Measurements from ENCODE around the gene TP53. TPM values are rescaled to one million over a fixed set of nuclear protein-coding genes. Genes with fewer than 3 reads are reported as not detected.

The TP53 gene
- total RNA-seq, 1 donor from 2014 or later = 41.7 TPM

- Histone ChIP-seq H3K9me3 (no peaks in the 10 kb centered on the region), H3K36me3 (no peaks in the 10 kb centered on the region), H3K27me3 (peaks cover 66% of the 10 kb centered on the region), H3K4me1 (peaks cover 12% of the 10 kb centered on the region), H3K4me3 (no peak overlapping the region), H3K27ac (no peak overlapping the region)
- DNase-seq (peak; percentile 57), ATAC-seq (no peak)
- intact Hi-C loops (cut with DNase I) = no loop called here
- TF ChIP-seq, protein P1, sequence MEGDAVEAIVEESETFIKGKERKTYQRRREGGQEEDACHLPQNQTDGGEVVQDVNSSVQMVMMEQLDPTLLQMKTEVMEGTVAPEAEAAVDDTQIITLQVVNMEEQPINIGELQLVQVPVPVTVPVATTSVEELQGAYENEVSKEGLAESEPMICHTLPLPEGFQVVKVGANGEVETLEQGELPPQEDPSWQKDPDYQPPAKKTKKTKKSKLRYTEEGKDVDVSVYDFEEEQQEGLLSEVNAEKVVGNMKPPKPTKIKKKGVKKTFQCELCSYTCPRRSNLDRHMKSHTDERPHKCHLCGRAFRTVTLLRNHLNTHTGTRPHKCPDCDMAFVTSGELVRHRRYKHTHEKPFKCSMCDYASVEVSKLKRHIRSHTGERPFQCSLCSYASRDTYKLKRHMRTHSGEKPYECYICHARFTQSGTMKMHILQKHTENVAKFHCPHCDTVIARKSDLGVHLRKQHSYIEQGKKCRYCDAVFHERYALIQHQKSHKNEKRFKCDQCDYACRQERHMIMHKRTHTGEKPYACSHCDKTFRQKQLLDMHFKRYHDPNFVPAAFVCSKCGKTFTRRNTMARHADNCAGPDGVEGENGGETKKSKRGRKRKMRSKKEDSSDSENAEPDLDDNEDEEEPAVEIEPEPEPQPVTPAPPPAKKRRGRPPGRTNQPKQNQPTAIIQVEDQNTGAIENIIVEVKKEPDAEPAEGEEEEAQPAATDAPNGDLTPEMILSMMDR (IDR thresholded peaks at IDR 0.05) = no peak
Observed at GRCh38 chr17:7709031-7709430, 21.7 kb upstream of the TP53 start.

GRCh38 chr17:7707858-7708750, 20.8 kb upstream of the TP53 start:
- DNase-seq (peak; percentile 57), ATAC-seq (no peak)
- no peaks in the 10 kb centered on the region for H3K36me3 ChIP-seq
- TF ChIP-seq, protein P1 (IDR thresholded peaks at IDR 0.05) = no peak
- H3K4me1 ChIP-seq = peaks cover 12% of the 10 kb centered on the region
- peaks cover 66% of the 10 kb centered on the region for H3K27me3 ChIP-seq
- intact Hi-C loops (cut with DNase I) = no loop called here
- H3K27ac ChIP-seq = no peak overlapping the region
- no peaks in the 10 kb centered on the region for H3K9me3 ChIP-seq
- H3K4me3 ChIP-seq = no peak overlapping the region

DNA sequence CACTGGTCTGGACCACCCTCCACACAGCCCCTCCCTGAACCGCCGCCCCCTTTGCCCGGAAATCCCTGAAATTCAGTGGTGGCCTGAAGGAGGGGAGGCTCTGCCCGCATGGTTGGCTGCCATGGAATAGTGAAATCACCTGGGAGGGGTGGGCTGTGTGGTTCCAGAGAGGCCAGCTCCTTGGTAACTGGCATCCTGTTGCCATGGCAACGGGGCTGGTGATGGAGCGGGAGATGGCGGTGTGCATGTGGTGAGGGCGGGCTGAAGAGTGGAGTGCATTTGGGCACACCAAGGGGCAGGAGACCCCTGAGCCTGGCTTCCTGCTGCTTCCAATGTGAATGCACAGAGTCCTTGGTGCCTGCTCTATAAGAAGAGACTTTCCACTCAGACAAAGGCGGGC, 20.2 kb upstream of the TP53 start:
- peaks cover 12% of the 10 kb centered on the region for H3K4me1 ChIP-seq
- H3K27ac ChIP-seq = no peak overlapping the region
- TF ChIP-seq, protein P1 (IDR thresholded peaks at IDR 0.05) = no peak
- ATAC-seq (no peak), DNase-seq (no peak)
- H3K4me3 ChIP-seq = no peak overlapping the region
- intact Hi-C loops (cut with DNase I) = no loop called here
- no peaks in the 10 kb centered on the region for H3K36me3 ChIP-seq
- peaks cover 69% of the 10 kb centered on the region for H3K27me3 ChIP-seq
- H3K9me3 ChIP-seq = no peaks in the 10 kb centered on the region

DNA sequence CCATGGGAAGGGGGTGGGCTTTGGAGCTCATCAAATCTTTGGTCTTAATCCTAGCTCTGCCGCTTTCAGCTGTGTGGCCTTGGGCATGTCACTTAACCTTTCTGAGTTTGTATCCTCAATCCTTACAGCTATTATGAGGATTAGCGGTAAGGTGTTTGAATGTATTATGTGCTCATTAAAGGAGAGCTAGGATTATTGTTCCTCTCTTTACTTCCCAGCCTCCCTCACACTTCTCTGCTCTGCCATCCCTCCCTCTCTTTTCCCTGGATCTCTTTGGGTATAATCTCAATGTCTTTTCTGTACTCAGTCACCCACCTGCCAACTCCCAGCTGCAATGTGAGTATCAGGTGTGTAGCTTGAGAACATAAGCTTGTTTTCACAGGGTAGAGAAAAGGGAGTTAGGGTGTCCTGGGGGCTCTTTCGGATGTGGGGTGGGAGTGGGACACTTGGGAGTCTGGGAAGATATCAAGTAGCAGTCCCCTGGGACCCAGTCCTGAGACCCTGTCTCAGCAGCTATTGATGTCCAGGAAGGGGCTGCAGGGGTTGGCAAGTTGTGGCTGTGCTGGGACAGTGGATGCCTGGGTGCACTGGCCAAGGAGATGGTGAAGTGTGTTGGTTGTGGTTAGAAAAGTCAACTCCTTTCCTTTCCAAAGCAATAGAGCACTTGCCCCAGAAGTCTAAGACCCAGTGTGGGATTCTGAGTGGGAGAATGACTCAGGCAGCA, 19.5 kb upstream of the TP53 start:
- ATAC-seq (no peak), DNase-seq (no peak)
- peaks cover 4% of the 10 kb centered on the region for H3K36me3 ChIP-seq
- no peaks in the 10 kb centered on the region for H3K9me3 ChIP-seq
- H3K27me3 ChIP-seq = peaks cover 63% of the 10 kb centered on the region
- intact Hi-C loops (cut with DNase I) = no loop called here
- H3K4me3 ChIP-seq = no peak overlapping the region
- peaks cover 12% of the 10 kb centered on the region for H3K4me1 ChIP-seq
- TF ChIP-seq, protein P1 (IDR thresholded peaks at IDR 0.05) = no peak
- no peak overlapping the region for H3K27ac ChIP-seq

DNA sequence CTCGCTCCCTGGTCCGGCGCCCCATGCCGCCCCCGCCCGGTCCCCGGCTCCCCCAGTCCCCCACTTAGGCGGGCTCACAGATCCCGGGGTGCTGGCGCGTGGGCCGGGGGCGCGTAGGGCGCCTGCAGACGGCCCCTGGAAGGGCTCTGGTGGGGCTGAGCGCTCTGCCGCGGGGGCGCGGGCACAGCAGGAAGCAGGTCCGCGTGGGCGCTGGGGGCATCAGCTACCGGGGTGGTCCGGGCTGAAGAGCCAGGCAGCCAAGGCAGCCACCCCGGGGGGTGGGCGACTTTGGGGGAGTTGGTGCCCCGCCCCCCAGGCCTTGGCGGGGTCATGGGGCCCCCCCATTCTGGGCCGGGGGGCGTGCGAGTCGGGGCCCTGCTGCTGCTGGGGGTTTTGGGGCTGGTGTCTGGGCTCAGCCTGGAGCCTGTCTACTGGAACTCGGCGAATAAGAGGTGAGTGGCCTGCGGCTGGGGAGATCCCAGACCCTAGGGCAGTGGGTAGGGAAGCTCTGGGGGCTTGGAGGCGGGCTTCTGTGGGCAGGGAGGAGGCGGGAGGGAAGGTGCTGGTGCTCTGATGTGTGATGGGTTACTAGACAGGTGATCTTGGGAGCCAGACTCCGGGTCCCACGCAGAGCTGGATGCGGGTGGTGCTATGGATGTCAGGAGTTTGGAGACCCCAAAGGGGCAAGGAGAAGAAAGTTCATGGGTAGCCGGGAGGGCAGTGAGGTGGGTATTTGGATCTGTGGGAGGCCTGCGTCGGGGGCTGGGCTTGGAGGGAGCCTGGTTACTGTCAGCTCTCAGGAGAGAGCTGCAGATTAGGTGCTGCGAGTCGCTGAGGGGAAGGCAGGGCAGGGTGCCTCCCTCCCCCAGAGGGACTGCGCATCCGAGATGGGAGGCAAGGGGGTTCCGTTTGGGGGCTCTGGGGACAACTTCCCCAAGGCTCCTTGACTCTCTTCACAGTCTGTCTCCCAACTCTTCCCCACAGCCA, 18.3 kb upstream of the TP53 start:
- H3K27ac ChIP-seq = no peak overlapping the region
- peaks cover 12% of the 10 kb centered on the region for H3K4me1 ChIP-seq
- peak overlapping the region; percentile 10 for H3K4me3 ChIP-seq
- DNase-seq = no peak
- no peak for ATAC-seq
- H3K27me3 ChIP-seq = peaks cover 56% of the 10 kb centered on the region
- intact Hi-C loops (cut with DNase I) = no loop called here
- TF ChIP-seq, protein P1 (IDR thresholded peaks at IDR 0.05) = no peak
- H3K9me3 ChIP-seq = no peaks in the 10 kb centered on the region
- H3K36me3 ChIP-seq = peaks cover 9% of the 10 kb centered on the region

All from upper lobe of right lung (tissue), 1 donor.